Metanephros (tissue), 2 donors: ENCODE measurements around the gene FAM171A1. TPM values are rescaled to one million over a fixed set of nuclear protein-coding genes. Genes with fewer than 3 reads are reported as not detected.

ENCODE experiments used
- small RNA-seq: library from RNA; depleted of rRNA; stranded (forward); fragments of <200 nt; gene quantifications from one replicate; pipeline ENCODE3, GENCODE V24; 2014; ENCODE audit warnings: low replicate concordance
- total RNA-seq: library from RNA; depleted of rRNA; stranded (reverse); fragments of >200 nt; gene quantifications from one replicate; pipeline ENCODE4 v1.2.3, GENCODE V29; 2014

FAM171A1 gene
- 56.9 TPM for total RNA-seq

GRCh38 chr10:15370856-15371701, at the start of gene FAM171A1:
FAM171A1 (minus strand) TSS chr10:15371289; CDS start chr10:15371052, 237 bp downstream.

GRCh38 chr10:15168291-15168785, 202.8 kb downstream of the FAM171A1 start, which contains the start of gene NMT2:
NMT2 (minus strand) TSS chr10:15168693; CDS start chr10:15168612, 81 bp downstream.

Small RNAs within 50 kb of the gene (small RNA-seq; reads per million reads assigned to genes)
- not detected for gene AL590365.1

Other genes with a start within 250 kb of the FAM171A1 start
- 21.4 TPM for gene NMT2, start 202.6 kb downstream of the FAM171A1 start, total RNA-seq